G401.6 (cell line): ENCODE results near the gene SCYL1.

Experiments used
- FAIRE-seq: peaks from 2 replicates; lab custom pipeline; 2012; peaks lifted over from hg19 to GRCh38; lab: Jason Lieb, UNC

SCYL1 gene

DNA sequence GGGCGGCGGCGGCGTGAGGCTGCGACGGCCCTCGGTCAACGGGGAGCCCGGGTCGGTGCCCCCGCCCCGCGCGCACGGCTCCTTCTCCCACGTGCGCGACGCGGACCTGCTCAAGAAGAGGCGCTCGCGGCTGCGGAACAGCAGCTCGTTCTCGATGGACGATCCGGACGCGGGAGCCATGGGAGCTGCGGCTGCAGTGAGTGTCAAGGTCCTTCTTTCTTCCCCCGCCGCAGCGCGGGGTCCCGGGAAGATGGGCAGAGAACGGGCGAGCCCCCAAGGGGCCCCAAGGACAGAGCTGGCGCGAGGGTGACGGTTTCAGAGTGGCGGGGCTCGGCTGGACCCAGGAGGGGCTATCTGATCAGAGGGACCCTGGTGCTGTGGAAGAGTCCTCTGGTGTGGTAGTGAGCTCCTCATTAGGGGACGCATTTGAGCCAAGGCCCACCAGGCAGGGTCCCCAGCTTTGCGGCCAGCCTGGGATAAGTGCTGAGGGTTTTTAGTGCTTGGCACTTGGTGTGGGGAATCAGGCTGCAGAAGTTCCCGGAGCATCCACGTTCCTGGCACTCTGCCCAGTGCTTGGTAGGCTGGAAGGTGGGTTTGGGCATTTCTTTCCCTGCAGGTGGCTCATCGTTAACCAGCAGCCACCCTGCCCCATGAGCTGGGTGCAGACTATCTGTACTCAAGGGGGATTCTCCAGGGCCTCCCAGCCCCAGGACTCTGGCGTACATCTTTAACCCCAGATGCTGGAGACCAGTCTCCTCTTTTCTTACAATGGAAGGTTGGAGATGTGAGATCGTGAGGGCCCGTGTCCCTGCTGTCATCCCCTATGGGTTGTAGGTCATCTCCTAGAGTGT is 60.7 kb downstream of the SCYL1 start:
- FAIRE-seq = no peak

DNA sequence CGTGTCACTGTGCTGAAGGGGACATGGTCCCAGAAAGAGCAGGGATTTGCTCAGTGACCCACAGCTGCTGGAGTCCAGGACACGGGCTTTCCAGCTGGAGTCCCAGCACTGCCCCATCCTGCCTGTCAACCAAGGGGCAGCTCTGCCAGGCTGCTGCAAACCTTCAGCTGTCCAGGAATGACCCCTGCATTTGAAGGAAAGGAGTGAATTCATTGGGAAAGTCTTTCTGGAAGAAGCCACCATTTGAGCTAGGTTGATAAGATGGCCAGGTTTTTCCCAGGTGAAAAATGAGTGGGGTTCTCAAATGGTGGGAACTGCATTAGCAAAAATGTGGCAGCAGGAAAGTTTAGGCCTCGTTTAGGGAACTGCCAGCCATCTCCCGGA is 61.4 kb downstream of the SCYL1 start:
- no peak for FAIRE-seq

DNA sequence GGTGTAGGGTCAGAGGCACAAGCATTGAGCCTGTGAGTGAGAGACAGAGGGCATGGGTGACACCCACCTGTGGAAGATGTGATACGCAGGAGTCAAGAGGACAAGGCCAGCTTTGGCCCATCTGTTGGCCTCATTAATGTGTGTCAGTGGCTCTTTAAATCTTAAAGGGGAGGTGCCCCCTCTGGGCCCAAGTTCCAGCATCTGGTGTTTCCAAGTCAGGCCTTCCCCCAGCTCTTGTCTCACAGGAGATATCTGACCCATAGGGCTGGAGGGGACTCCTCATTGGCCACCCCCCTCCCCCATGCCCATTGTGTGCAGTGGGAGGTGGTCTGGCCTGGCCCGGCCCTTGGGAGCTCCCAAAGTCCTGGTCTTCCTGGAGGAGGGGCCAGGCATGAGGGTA is 61.8 kb downstream of the SCYL1 start:
- FAIRE-seq = peak; percentile 99
